NCI-H748 (cell line): ENCODE results near the gene DRAXIN.

Experiments
- DNase-seq: peaks from one replicate; lab custom pipeline; 2025; ENCODE audit not compliant: unreplicated experiment; lab: John Stamatoyannopoulos, UW

The DRAXIN gene

GRCh38 chr1:11735854-11736745 is 44.6 kb downstream of the DRAXIN start, which contains the start of gene AGTRAP:
Gene AGTRAP (plus strand): TSS chr1:11736136. CDS start chr1:11736209, 73 bp downstream.
- DNase-seq = peak; percentile 92

- peak; percentile 41 for DNase-seq
These were observed 45.5 kb downstream of the DRAXIN start for GRCh38 chr1:11736746-11737639.

- no peak for DNase-seq
These were observed 46.6 kb downstream of the DRAXIN start for GRCh38 chr1:11738096-11738495.

- no peak for DNase-seq
These were observed 47.3 kb downstream of the DRAXIN start for GRCh38 chr1:11738783-11739182.

GRCh38 chr1:11740258-11741192 is 49.0 kb downstream of the DRAXIN start:
- DNase-seq = no peak

- DNase-seq = no peak
These were observed 50.0 kb downstream of the DRAXIN start for GRCh38 chr1:11741482-11741881.

GRCh38 chr1:11741919-11742558 is 50.5 kb downstream of the DRAXIN start:
- no peak for DNase-seq

- DNase-seq = no peak
These were observed 52.8 kb downstream of the DRAXIN start for GRCh38 chr1:11744287-11744686.

GRCh38 chr1:11746092-11746491 is 54.6 kb downstream of the DRAXIN start:
- no peak for DNase-seq

- no peak for DNase-seq
These were observed 55.4 kb downstream of the DRAXIN start for GRCh38 chr1:11746795-11747487.

- DNase-seq = no peak
These were observed 57.0 kb downstream of the DRAXIN start for GRCh38 chr1:11748294-11749202.

- peak; percentile 63 for DNase-seq
These were observed 57.7 kb downstream of the DRAXIN start for GRCh38 chr1:11749203-11749689.

- DNase-seq = no peak
These were observed 58.5 kb downstream of the DRAXIN start for GRCh38 chr1:11749996-11750395.

GRCh38 chr1:11751087-11751486 is 59.6 kb downstream of the DRAXIN start:
- DNase-seq = no peak

- DNase-seq = no peak
These were observed 61.0 kb downstream of the DRAXIN start for GRCh38 chr1:11752359-11753088.

- no peak for DNase-seq
These were observed 62.2 kb downstream of the DRAXIN start for GRCh38 chr1:11753555-11754208.

GRCh38 chr1:11757047-11757446 is 65.5 kb downstream of the DRAXIN start:
- no peak for DNase-seq
